Thymus (tissue), 11 donors: ENCODE measurements around the gene WDR33. TPM values are rescaled to one million over a fixed set of nuclear protein-coding genes. Genes with fewer than 3 reads are reported as not detected.

Source experiments
- DNase-seq, 9 donors: peaks; one replicate each; pipeline ENCODE4 v3.0.0-alpha.2; 2013; ENCODE audit warnings: low spot score in 9 of 9, low read depth in 6 of 9, missing footprints in 1 of 9
- H3K27ac ChIP-seq, 2 donors: one replicate each; pipeline ENCODE4 v1.5.1; 2013; ENCODE audit warnings: control low read depth in 1 of 2, low read depth in 1 of 2, low read length in 1 of 2, mild to moderate bottlenecking in 1 of 2, moderate library complexity in 1 of 2
- H3K27me3 ChIP-seq, 2 donors: one replicate each; pipeline ENCODE4 v1.5.1; 2013; ENCODE audit warnings: low read length in 1 of 2; ENCODE audit not compliant: control insufficient read depth in 2 of 2, insufficient read depth in 1 of 2
- H3K36me3 ChIP-seq, 2 donors: one replicate each; pipeline ENCODE4 v1.5.1; 2013; ENCODE audit warnings: low read length in 1 of 2, mild to moderate bottlenecking in 1 of 2, moderate library complexity in 1 of 2; ENCODE audit not compliant: control insufficient read depth in 2 of 2, insufficient read depth in 2 of 2
- H3K4me1 ChIP-seq, 2 donors: one replicate each; pipeline ENCODE4 v1.5.1; 2013; ENCODE audit warnings: low read length in 2 of 2; ENCODE audit not compliant: control insufficient read depth in 2 of 2, insufficient read depth in 2 of 2
- H3K4me3 ChIP-seq, 2 donors: one replicate each; pipeline ENCODE4 v1.5.1; 2013; ENCODE audit warnings: low read length in 2 of 2, control low read depth in 1 of 2, mild to moderate bottlenecking in 1 of 2
- H3K9me3 ChIP-seq, 2 donors: one replicate each; pipeline ENCODE4 v1.5.1; 2013; ENCODE audit warnings: low read length in 1 of 2, mild to moderate bottlenecking in 1 of 2; ENCODE audit not compliant: control insufficient read depth in 2 of 2, insufficient read depth in 1 of 2
- WGBS: extraction: QIAGEN DNeasy Blood & Tissue Kit; methylation state at CpG from one replicate; pipeline ENCODE4 v1.1.7; 2013; 5-methylcytosine and 5-hydroxymethylcytosine counted together
- polyA plus RNA-seq: library from polyadenylated mRNA; stranded (reverse); fragments of 200-250 nt; gene quantifications from one replicate; pipeline ENCODE4 v1.2.3, GENCODE V29; 2013
- total RNA-seq: library from RNA; stranded (reverse); fragments of 120-200 nt; gene quantifications from one replicate; pipeline ENCODE4 v1.2.4, GENCODE V29; 2013
- donor health status: healthy.

WDR33 gene
- total and polyA plus RNA-seq, 2 donors = 26.4 to 39.0 TPM

DNA sequence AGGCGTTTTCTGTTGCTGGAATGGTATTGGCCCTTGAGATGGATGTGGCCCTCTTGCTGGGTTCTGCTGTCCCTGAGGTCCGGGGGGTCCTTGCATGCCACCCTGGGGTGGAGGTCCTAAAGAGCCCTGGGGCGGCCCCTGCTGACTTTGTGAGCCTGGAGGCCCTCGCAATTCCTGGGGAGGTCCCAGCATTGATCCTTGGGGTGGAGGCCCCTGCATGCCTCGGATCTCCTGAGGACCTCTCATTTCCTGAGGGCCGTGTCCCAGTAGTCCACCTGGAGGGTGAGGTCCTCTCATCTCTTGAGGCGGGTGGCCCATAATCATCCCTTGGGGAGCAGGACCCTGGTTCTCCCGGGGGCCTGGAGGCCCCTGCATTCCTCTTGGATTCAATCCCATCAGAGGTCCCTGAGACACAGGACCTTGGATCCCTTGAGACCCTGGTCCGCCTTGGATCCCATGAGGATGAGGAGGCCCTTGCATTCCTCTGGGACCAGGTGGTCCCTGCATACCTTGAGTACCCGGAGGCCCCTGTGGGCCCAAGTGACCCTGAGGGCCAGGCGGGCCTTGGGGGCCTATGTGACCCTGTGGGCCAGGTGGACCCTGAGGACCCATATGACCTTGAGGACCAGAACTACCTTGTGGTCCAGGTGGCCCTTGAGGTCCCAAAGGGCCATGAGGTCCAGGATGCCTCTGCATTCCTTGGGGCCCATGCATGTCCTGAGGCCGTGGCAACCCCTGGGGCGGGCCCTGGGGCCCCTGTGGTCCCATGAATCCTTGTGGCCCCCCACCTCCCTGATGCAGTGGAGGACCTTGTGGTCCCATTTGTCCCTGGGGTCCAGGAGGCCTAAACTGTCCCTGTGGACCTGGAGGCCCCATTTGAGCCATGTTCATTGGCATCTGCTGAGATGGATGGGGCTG lies 91.4 kb downstream of the WDR33 start:
- H3K9me3 ChIP-seq = no peaks in the 10 kb centered on the region
- no peak overlapping the region for H3K4me3 ChIP-seq
- no peak overlapping the region for H3K27ac ChIP-seq
- DNase-seq = no peak
- no peaks in the 10 kb centered on the region for H3K27me3 ChIP-seq
- H3K36me3 ChIP-seq = peaks cover 58 to 76% of the 10 kb centered on the region in 2 donors
- H3K4me1 ChIP-seq = no peaks in the 10 kb centered on the region
- 99% methylated on average over 13 of the region's 13 CpGs for WGBS

DNA sequence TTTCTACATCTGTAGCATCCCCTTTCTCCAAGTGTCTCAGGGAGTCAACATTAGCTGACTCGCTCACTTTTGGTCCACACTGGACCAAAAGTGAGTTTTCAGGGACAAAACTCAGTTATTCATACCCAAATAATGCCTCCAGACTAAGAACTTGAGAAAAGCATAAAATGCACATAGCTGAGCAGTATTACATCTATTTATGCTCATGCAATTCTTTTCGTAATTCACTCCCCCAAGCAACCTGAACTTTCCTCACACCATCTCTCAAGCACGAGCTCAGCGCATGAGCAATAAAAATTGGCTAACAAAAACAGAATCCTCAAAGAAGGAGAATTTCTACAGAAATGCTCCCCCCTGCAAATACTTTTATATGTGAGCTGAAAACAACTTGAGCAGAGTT lies 92.7 kb downstream of the WDR33 start:
- Histone ChIP-seq H3K36me3 (peaks cover 59 to 76% of the 10 kb centered on the region in 2 donors), H3K9me3 (no peaks in the 10 kb centered on the region), H3K4me3 (no peak overlapping the region), H3K4me1 (no peaks in the 10 kb centered on the region), H3K27me3 (no peaks in the 10 kb centered on the region), H3K27ac (no peak overlapping the region)
- 98% methylated on average over 4 of the region's 4 CpGs for WGBS
- DNase-seq = no peak

DNA sequence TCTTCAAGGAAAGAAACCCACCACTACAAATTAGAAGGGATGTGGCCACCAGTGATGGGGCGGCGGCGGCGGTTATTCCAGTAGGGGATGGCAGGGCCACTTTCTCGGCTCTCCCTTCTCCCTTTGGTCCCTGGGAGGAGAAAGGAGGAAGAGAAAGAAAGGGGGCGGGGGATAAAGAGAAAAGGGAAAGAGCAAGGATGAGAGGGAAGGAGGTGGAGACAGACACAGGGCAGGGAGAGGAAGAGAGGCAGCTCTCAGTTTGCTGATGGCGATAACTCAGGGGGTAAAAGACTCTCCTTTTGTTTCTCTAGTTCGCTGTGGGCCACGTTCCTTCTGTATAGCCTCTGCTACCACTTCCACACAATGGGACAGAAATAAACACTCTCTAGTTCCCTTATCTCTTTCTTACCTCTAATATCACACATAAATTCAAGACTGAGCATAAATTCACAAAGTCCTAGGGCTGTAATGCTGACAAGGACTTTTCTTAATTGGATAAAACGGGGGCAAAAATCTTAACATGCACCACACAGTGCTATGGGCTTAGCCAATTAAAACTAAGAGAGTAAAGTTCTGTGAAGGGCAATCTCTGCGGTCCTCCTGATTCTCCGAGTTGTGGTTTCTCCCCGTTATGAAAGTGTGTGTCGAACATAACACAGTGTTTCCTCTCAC lies 95.1 kb downstream of the WDR33 start:
- H3K4me1 ChIP-seq = no peaks in the 10 kb centered on the region
- no peak overlapping the region for H3K27ac ChIP-seq
- H3K27me3 ChIP-seq = no peaks in the 10 kb centered on the region
- DNase-seq = no peak
- 98% methylated on average over 14 of the region's 14 CpGs for WGBS
- no peaks in the 10 kb centered on the region for H3K9me3 ChIP-seq
- no peak overlapping the region for H3K4me3 ChIP-seq
- peaks cover 48 to 60% of the 10 kb centered on the region in 2 donors for H3K36me3 ChIP-seq

DNA sequence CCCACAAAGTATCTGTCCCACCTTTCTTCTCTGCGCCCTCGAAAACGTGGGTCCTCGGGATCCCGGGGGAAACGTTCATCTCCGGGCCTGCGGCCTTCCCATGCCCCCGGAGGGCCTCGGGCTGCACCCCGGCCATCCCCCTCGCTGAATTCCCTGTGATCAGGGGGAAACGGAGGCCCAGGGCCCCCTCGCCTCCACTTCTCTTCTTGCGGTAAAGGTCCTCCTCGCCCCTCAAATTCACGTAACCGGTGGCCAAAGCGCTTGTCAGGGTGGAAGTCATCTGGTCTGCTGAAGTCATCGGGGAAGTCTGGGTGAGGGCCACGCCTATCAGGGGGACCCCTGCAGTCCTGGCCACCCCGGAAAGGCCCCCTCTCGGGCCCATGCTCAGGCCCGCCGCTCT lies 97.4 kb downstream of the WDR33 start:
- H3K36me3 ChIP-seq = peaks cover 47 to 58% of the 10 kb centered on the region in 2 donors

DNA sequence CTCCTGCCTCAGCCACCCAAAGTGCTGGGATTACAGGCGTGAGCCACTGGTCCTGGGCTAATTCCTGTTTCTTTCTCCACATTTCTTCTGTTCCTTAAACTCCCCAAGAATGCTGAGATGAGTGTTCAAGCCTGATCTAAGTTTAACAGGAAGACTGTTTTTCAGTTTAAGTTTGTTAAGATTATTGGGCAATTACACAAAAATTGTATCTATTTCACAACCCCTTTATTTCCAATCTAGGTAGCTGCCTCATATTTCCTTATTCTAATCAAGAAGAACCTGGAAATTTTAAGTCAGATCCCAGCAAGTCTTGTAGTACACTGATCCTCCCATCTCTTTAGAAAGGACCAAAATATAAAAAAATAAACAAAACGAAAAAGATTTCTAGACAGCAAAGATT lies 98.0 kb downstream of the WDR33 start:
- H3K9me3 ChIP-seq = no peaks in the 10 kb centered on the region
- H3K4me1 ChIP-seq = peaks cover 0 to 3% of the 10 kb centered on the region in 2 donors
- H3K36me3 ChIP-seq = peaks cover 52 to 58% of the 10 kb centered on the region in 2 donors
- no peak for DNase-seq
- H3K27me3 ChIP-seq = no peaks in the 10 kb centered on the region
- H3K27ac ChIP-seq = no peak overlapping the region
- over 99% methylated on average over 2 of the region's 2 CpGs for WGBS
- H3K4me3 ChIP-seq = no peak overlapping the region

More for the DNA sequence above, 97.4 kb downstream of the WDR33 start:
- Histone ChIP-seq H3K9me3 (no peaks in the 10 kb centered on the region), H3K4me3 (no peak overlapping the region), H3K4me1 (no peaks in the 10 kb centered on the region), H3K27ac (no peak overlapping the region), H3K27me3 (no peaks in the 10 kb centered on the region)
- DNase-seq = no peak
- 98% methylated on average over 25 of the region's 25 CpGs for whole genome bisulfite sequencing

DNA sequence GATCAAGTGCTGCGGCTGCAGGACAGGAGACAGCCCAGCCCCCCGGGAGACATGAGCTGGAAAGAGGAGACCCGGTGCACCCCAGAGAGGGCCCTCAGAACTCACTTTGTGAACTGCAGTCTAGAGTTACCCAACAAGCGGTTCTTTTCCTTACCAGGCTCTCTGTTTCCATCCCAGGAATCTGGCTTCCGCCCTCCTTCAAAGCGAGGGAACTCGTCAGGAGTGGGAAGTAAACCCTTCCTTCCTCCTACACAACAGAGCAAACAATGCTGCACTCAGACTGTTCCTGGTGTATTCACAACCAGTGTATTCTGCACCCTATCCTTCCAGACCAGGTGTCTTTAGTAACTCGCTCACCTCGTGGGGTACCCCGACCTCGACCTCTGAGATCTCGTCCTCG lies 101.6 kb downstream of the WDR33 start:
- WGBS = 98% methylated on average over 13 of the region's 13 CpGs
- no peaks in the 10 kb centered on the region for H3K27me3 ChIP-seq
- H3K27ac ChIP-seq = no peak overlapping the region
- H3K9me3 ChIP-seq = no peaks in the 10 kb centered on the region
- no peak for DNase-seq
- H3K4me3 ChIP-seq = no peak overlapping the region
- peaks cover 61 to 77% of the 10 kb centered on the region in 2 donors for H3K36me3 ChIP-seq
- H3K4me1 ChIP-seq = peaks cover 3 to 4% of the 10 kb centered on the region in 2 donors

DNA sequence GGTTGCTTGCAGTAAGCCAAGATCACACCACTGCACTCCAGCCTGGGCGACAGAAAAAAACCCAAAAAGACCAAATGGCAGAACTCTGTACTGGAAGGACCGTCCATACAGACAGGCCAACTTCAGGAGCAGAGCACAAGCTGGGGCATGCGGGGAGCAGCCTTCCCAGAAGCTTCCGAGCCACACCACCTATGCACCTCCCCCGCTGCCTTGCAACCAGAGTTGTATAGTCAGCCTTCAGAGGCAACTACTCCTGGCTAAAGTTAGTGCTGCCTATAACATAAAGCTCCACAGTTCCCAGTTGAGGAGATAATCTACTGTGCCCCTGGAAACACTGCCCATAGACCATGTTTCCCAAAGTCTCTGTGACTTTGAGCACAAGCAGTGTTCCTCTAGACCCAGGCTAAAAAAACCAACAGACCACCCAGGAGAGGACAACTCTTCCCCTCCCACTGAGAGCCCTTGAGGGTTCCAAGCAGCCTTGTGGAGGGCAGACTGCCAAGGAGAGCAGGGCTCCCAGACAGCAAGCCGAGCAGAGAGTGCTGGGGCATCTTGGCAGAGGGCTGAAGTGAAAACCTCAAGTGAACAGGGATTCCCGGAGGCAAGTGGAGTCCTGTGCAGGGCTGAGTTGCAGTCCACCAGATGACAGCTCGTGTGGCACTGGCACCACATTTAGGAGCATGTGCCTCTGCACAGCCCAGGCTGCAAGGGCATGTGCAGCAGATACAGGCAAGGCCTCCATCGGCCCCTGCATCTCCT lies 102.9 kb downstream of the WDR33 start:
- peaks cover 5 to 12% of the 10 kb centered on the region in 2 donors for H3K4me1 ChIP-seq
- no peak overlapping the region for H3K4me3 ChIP-seq
- DNase-seq = no peak
- H3K27ac ChIP-seq = no peak overlapping the region
- H3K27me3 ChIP-seq = no peaks in the 10 kb centered on the region
- H3K36me3 ChIP-seq = peaks cover 54 to 74% of the 10 kb centered on the region in 2 donors
- WGBS = 97% methylated on average over 9 of the region's 9 CpGs
- H3K9me3 ChIP-seq = no peaks in the 10 kb centered on the region

DNA sequence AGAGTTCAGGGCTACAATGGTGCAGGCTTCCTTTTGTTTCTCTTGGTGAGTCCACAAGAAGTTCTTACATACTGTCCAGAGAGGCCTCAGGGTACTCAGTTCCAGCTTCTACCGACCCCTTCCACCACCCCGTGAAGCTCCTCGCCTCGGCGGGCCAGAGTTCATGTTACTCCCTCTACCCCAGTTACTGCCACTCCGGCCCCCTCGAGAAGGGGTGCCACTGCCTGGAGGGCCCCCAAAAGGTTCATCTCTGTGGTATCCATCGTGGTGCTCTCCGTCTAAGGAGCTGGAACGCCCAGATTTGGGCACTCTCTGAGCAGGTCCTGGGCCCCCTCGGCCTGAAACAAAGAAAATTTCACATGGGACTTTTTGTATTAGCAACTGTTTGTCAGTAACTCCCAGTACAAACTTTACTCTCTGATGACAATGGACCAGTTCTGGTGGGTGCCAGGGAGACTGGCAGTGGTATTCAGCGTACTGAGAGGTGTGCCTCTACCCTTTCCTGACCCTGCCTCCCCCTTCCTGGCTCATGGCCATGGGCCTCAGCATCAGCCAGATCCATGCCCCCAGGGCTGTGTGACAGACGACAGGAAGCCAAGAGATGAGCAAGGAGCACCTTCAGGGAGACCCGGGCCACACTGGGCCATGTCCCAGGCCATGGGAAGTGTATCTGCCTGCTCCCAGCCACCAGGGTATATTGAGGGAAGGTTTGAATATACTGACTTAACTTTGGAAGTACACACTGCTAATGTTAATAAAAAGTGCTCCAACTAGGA lies 104.6 kb downstream of the WDR33 start:
- no peak for DNase-seq
- Histone ChIP-seq H3K4me3 (no peak overlapping the region), H3K27me3 (no peaks in the 10 kb centered on the region), H3K9me3 (no peaks in the 10 kb centered on the region), H3K36me3 (peaks cover 49 to 73% of the 10 kb centered on the region in 2 donors), H3K27ac (no peak overlapping the region), H3K4me1 (peaks cover 11 to 17% of the 10 kb centered on the region in 2 donors)
- WGBS = 97% methylated on average over 14 of the region's 14 CpGs
